ENCODE data around the gene INAFM2. TPM values are rescaled to one million over a fixed set of nuclear protein-coding genes. Genes with fewer than 3 reads are reported as not detected.

Gene INAFM2
- total RNA-seq, 2 experiments from 2014 or later = 3.3 to 4.4 TPM

DNA sequence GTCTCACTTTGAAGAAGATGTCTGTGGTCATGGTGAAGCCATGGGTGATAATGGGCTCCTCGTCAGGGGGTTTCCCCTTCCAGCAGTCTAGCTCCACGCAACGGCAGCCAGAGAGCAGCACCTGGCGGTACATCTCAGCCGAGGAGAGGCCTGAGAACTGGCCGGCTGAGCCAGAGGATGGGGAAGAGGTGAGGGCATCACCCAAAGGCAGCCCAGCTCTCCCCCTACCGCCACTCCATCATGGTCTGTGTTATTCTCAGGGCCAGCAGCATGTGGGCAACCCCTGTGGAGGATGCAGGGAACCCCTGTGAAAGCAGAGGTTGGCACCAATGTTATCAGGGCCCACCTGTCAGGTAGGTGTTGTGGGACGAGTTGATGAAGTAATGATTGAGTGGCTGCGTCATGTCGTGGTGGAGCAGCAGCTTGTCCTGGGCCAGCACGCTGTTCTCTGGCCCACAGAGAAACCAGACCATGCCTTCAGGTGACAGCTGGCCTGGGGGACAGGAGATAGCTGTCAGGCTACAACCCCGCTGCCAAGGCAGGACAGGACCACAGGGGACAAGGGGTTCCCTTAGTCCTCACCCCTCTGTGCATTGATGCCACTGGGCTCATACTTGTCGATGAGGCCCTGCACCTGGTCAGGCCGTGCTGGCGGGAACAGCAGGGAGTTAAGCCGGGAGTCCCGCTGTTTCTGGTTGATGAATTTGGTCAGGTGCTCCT, 25.1 kb upstream of the INAFM2 start:
- no peaks in the 10 kb centered on the region for H3K9me2 ChIP-seq (ENCODE audit: insufficient read depth, low read length)
- ChIA-PET POLR2A (no interaction called here), CTCF (ENCODE audit: unreplicated experiment) (no interaction called here)
- H4K20me1 ChIP-seq (ENCODE audit: insufficient read depth, low read length) = no peaks in the 10 kb centered on the region
- intact Hi-C loops (cut with micrococcal nuclease; ENCODE audit: unreplicated experiment) = no loop called here
- no peaks in the 10 kb centered on the region for H3K36me3 ChIP-seq (ENCODE audit: insufficient read depth, low read length)
- DNase-seq (ENCODE audit: low spot score) = no peak
- TF ChIP-seq CTCF (conservative IDR thresholded peaks at IDR 0.05; ENCODE audit: low read length) (no peak), EZH2phosphoT487 (IDR thresholded peaks at IDR 0.05; ENCODE audit: borderline replicate concordance, low read depth, low read length) (no peak)
- H3K4me3 ChIP-seq (ENCODE audit: low read depth, low read length, poor library complexity, severe bottlenecking) = no peak overlapping the region
- H3K27ac ChIP-seq (ENCODE audit: low read depth, low read length, poor library complexity, severe bottlenecking) = no peak overlapping the region
- BruUV-seq (replicated peaks) = no TSS peak
- no peak overlapping the region for H2AFZ ChIP-seq (ENCODE audit: low read length)
- H3K4me1 ChIP-seq (ENCODE audit: insufficient read depth, low read length, poor library complexity, severe bottlenecking) = no peaks in the 10 kb centered on the region
- no peak overlapping the region for H3K4me2 ChIP-seq (ENCODE audit: low read length)
- H3K9me3 ChIP-seq (ENCODE audit: low read length) = peaks cover 6% of the 10 kb centered on the region
- H3K79me2 ChIP-seq (ENCODE audit: insufficient read depth, low read depth, low read length) = no peaks in the 10 kb centered on the region

GRCh38 chr15:40300367-40300766, 23.1 kb upstream of the INAFM2 start:
- no peak overlapping the region for H3K4me2 ChIP-seq (ENCODE audit: low read length)
- H3K36me3 ChIP-seq (ENCODE audit: insufficient read depth, low read length) = no peaks in the 10 kb centered on the region
- H3K79me2 ChIP-seq (ENCODE audit: insufficient read depth, low read depth, low read length) = no peaks in the 10 kb centered on the region
- H3K9me2 ChIP-seq (ENCODE audit: insufficient read depth, low read length) = no peaks in the 10 kb centered on the region
- DNase-seq (ENCODE audit: low spot score) = no peak
- no peak overlapping the region for H3K27ac ChIP-seq (ENCODE audit: low read depth, low read length, poor library complexity, severe bottlenecking)
- no peak for TF ChIP-seq CTCF (conservative IDR thresholded peaks at IDR 0.05; ENCODE audit: low read length)
- BruUV-seq (replicated peaks) = no TSS peak
- H3K4me1 ChIP-seq (ENCODE audit: insufficient read depth, low read length, poor library complexity, severe bottlenecking) = no peaks in the 10 kb centered on the region
- H4K20me1 ChIP-seq (ENCODE audit: insufficient read depth, low read length) = no peaks in the 10 kb centered on the region
- no peak overlapping the region for H2AFZ ChIP-seq (ENCODE audit: low read length)
- intact Hi-C loops (cut with micrococcal nuclease; ENCODE audit: unreplicated experiment) = no loop called here
- CTCF ChIA-PET (ENCODE audit: unreplicated experiment) = no interaction called here
- peaks cover 6% of the 10 kb centered on the region for H3K9me3 ChIP-seq (ENCODE audit: low read length)
- POLR2A ChIA-PET = no interaction called here
- H3K4me3 ChIP-seq (ENCODE audit: low read depth, low read length, poor library complexity, severe bottlenecking) = no peak overlapping the region

DNA sequence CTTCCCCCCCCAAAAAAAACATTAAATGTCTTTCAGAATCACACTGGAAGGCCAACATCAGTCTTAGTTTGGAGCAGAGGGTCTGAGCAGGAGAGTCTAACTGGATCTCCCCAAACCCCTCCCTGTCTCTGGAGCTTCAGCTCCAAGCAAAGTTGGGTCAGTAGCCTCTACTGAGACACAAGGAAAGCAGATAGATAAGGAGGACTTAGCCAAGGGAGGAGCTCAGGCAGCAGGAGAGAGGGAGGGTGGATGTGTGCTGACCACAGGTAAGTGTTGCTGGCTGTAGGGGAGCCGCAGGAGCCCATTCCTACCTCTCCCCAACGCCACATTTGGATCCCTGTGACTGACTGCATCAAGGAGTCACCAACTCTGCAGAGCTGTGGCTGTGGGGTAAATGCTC, 22.7 kb upstream of the INAFM2 start:
- POLR2A ChIA-PET = interaction anchor here (1.2 kb wide), 1 partner anchor 11 kb away, joined by 4 read pairs; no protein-coding TSS in a partner anchor
- H2AFZ ChIP-seq (ENCODE audit: low read length) = no peak overlapping the region

More for the DNA sequence above, 22.7 kb upstream of the INAFM2 start:
- Histone ChIP-seq H3K27ac (ENCODE audit: low read depth, low read length, poor library complexity, severe bottlenecking) (no peak overlapping the region), H4K20me1 (ENCODE audit: insufficient read depth, low read length) (no peaks in the 10 kb centered on the region), H3K9me2 (ENCODE audit: insufficient read depth, low read length) (no peaks in the 10 kb centered on the region), H3K4me2 (ENCODE audit: low read length) (no peak overlapping the region), H3K4me3 (ENCODE audit: low read depth, low read length, poor library complexity, severe bottlenecking) (no peak overlapping the region), H3K9me3 (ENCODE audit: low read length) (peaks cover 6% of the 10 kb centered on the region), H3K36me3 (ENCODE audit: insufficient read depth, low read length) (no peaks in the 10 kb centered on the region), H3K79me2 (ENCODE audit: insufficient read depth, low read depth, low read length) (no peaks in the 10 kb centered on the region), H3K4me1 (ENCODE audit: insufficient read depth, low read length, poor library complexity, severe bottlenecking) (no peaks in the 10 kb centered on the region)
- intact Hi-C loops (cut with micrococcal nuclease; ENCODE audit: unreplicated experiment) = no loop called here
- no peak for DNase-seq (ENCODE audit: low spot score)
- BruUV-seq (replicated peaks) = no TSS peak
- CTCF ChIA-PET (ENCODE audit: unreplicated experiment) = no interaction called here
- TF ChIP-seq CTCF (conservative IDR thresholded peaks at IDR 0.05; ENCODE audit: low read length) (no peak), EZH2phosphoT487 (IDR thresholded peaks at IDR 0.05; ENCODE audit: borderline replicate concordance, low read depth, low read length) (no peak)

Data from OCI-LY7 (cell line).